B cell (primary cell): ENCODE measurements around the gene HABP2.

Experiments
- CTCF ChIP-seq: fragments of 200-600 bp; IDR thresholded peaks from one replicate; pipeline ENCODE4 v1.8.0; 2022; ENCODE audit warnings: antibody characterized with exemption, mild to moderate bottlenecking
- EZH2 ChIP-seq: IDR thresholded peaks from 2 replicates; pipeline ENCODE4 v1.6.1; 2012; ENCODE audit warnings: borderline replicate concordance, low read depth, mild to moderate bottlenecking, moderate library complexity, low read length; ENCODE audit not compliant: insufficient read depth, poor library complexity, severe bottlenecking

- TF ChIP-seq CTCF: no peak
- no peak for TF ChIP-seq EZH2
Measured at GRCh38 chr10:113504423-113504822, 48.4 kb upstream of the HABP2 start.
